Caco-2 (cell line): ENCODE measurements around the gene TKTL2. TPM values are rescaled to one million over a fixed set of nuclear protein-coding genes. Genes with fewer than 3 reads are reported as not detected.
A peak's percentile ranks its signal among the peaks of the same experiment; 100 is the strongest.

Experiments
- BruUV-seq: library from RNA; stranded (reverse); fragments of 400-500 nt; replicated peaks from 2 replicates; lab custom pipeline; 2021; lab: Mats Ljungman, UMichigan
- CTCF ChIA-PET: fragments of 300-600 bp; sonication (Branson Sonifier 250); formaldehyde crosslinking; loops from one replicate; lab custom pipeline; 2022; ENCODE audit warnings: antibody characterized with exemption; lab: Charles Lee
- POLR2A ChIA-PET: fragments of 300-600 bp; sonication (Branson Sonifier 250); formaldehyde crosslinking; loops from one replicate; lab custom pipeline; 2022; ENCODE audit warnings: antibody characterized with exemption; lab: Charles Lee
- DNase-seq, 2 experiments: peaks; one replicate each; pipeline versions ENCODE4 v3.0.0 to v3.0.0-alpha.2; 2020 to 2022
- H3K27me3 ChIP-seq: replicated peaks from 2 replicates; pipeline ENCODE4 v1.6.0; 2011; ENCODE audit warnings: low read length; ENCODE audit not compliant: control insufficient read depth, insufficient read depth
- H3K36me3 ChIP-seq: 2 replicates; pipeline ENCODE4 v1.5.1; 2011; ENCODE audit warnings: low read length; ENCODE audit not compliant: control insufficient read depth, insufficient read depth
- H3K4me1 ChIP-seq: fragments of 250-450 bp; sonication (Bioruptor Pico); 2 replicates; pipeline ENCODE4 v1.5.1; 2020; ENCODE audit warnings: mild to moderate bottlenecking
- H3K4me3 ChIP-seq: 2 replicates; pipeline ENCODE4 v1.5.1; 2011; ENCODE audit warnings: low read depth, mild to moderate bottlenecking, control low read depth, low read length
- H3K9me3 ChIP-seq: fragments of 250-450 bp; sonication (Bioruptor Pico); 2 replicates; pipeline ENCODE4 v1.5.1; 2020; ENCODE audit warnings: mild to moderate bottlenecking, moderate library complexity
- H3K27ac Mint-ChIP-seq: one replicate; pipeline ENCODE4 v1.8.0; 2022; ENCODE audit warnings: mixed read lengths; ENCODE audit not compliant: unreplicated experiment
- H3K27me3 Mint-ChIP-seq: one replicate; pipeline ENCODE4 v1.8.0; 2022; ENCODE audit warnings: mixed read lengths; ENCODE audit not compliant: insufficient read depth, unreplicated experiment
- H3K36me3 Mint-ChIP-seq: one replicate; pipeline ENCODE4 v1.8.0; 2022; ENCODE audit warnings: mild to moderate bottlenecking, mixed read lengths; ENCODE audit not compliant: insufficient read depth, unreplicated experiment
- H3K4me1 Mint-ChIP-seq: one replicate; pipeline ENCODE4 v1.8.0; 2022; ENCODE audit warnings: low read depth, mixed read lengths; ENCODE audit not compliant: unreplicated experiment
- H3K4me3 Mint-ChIP-seq: one replicate; pipeline ENCODE4 v1.8.0; 2022; ENCODE audit warnings: mild to moderate bottlenecking, moderate library complexity, mixed read lengths; ENCODE audit not compliant: unreplicated experiment
- H3K9me3 Mint-ChIP-seq: one replicate; pipeline ENCODE4 v1.8.0; 2022; ENCODE audit warnings: mixed read lengths; ENCODE audit not compliant: unreplicated experiment
- intact Hi-C: fragments of 100-400 bp; cut with micrococcal nuclease; formaldehyde crosslinking; loops from one replicate; pipeline ENCODE4 v1.10.0; 2022; ENCODE audit not compliant: unreplicated experiment
- total RNA-seq: library from RNA; stranded (reverse); gene quantifications from 2 replicates; pipeline ENCODE4 v1.2.3, GENCODE V29; 2022
- TF ChIP-seq, protein P1 (sequence below), 2 experiments: fragments of 200-600 bp in 1 of 2; IDR thresholded peaks; 1 replicate in 1 of 2; 2 replicates in 1 of 2; pipeline versions ENCODE4 v1.5.1 to v1.8.0; 2011 to 2022; ENCODE audit warnings: antibody characterized with exemption in 1 of 2, control low read depth in 1 of 2, inconsistent platforms in 1 of 2, low read depth in 1 of 2, low read length in 1 of 2, mild to moderate bottlenecking in 1 of 2, moderate library complexity in 1 of 2; ENCODE audit not compliant: insufficient read depth in 1 of 2, severe bottlenecking in 1 of 2, unreplicated experiment in 1 of 2

Gene TKTL2
- total RNA-seq, 1 experiment from 2014 or later = not detected

DNA sequence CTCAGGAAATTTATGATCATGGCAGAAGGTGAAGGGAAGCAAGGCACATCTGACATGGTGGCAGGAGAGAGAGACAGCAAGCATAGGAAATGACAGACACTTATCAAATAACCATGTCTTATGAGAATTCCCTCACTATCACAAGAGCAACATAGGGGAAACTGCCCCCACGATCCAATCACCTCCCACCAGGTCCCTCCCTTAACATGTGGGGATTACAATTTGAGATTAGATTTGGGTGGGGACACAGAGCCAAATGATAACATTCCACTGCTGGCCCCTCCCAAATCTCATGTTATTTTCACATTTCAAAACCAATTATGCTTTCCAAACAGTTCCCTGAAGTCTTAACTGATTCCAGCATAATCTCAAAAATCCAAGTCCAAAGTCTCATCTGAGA lies 12.8 kb upstream of the TKTL2 start:
- Mint-ChIP-seq H3K4me3 (no peak overlapping the region), H3K9me3 (no peaks in the 10 kb centered on the region), H3K27me3 (peaks cover 7% of the 10 kb centered on the region), H3K36me3 (no peaks in the 10 kb centered on the region), H3K27ac (no peak overlapping the region), H3K4me1 (no peaks in the 10 kb centered on the region)
- DNase-seq = no peak
- Histone ChIP-seq H3K9me3 (no peaks in the 10 kb centered on the region), H3K4me3 (no peak overlapping the region), H3K36me3 (no peaks in the 10 kb centered on the region), H3K27me3 (no peaks in the 10 kb centered on the region), H3K4me1 (no peaks in the 10 kb centered on the region)
- TF ChIP-seq, protein P1, sequence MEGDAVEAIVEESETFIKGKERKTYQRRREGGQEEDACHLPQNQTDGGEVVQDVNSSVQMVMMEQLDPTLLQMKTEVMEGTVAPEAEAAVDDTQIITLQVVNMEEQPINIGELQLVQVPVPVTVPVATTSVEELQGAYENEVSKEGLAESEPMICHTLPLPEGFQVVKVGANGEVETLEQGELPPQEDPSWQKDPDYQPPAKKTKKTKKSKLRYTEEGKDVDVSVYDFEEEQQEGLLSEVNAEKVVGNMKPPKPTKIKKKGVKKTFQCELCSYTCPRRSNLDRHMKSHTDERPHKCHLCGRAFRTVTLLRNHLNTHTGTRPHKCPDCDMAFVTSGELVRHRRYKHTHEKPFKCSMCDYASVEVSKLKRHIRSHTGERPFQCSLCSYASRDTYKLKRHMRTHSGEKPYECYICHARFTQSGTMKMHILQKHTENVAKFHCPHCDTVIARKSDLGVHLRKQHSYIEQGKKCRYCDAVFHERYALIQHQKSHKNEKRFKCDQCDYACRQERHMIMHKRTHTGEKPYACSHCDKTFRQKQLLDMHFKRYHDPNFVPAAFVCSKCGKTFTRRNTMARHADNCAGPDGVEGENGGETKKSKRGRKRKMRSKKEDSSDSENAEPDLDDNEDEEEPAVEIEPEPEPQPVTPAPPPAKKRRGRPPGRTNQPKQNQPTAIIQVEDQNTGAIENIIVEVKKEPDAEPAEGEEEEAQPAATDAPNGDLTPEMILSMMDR (IDR thresholded peaks at IDR 0.05; ENCODE audit: insufficient read depth in 1 of 2, low read depth in 1 of 2, low read length in 1 of 2, severe bottlenecking in 1 of 2, unreplicated experiment in 1 of 2) = no peak
- ChIA-PET CTCF (interaction anchor here (1.2 kb wide), 1 partner anchor 57 kb away, joined by 3 read pairs; no protein-coding TSS in a partner anchor), POLR2A (no interaction called here)
- no TSS peak for BruUV-seq
- intact Hi-C loops = loop anchor here (5.0 kb wide), 1 partner anchor 526 kb away; no protein-coding TSS in a partner anchor

DNA sequence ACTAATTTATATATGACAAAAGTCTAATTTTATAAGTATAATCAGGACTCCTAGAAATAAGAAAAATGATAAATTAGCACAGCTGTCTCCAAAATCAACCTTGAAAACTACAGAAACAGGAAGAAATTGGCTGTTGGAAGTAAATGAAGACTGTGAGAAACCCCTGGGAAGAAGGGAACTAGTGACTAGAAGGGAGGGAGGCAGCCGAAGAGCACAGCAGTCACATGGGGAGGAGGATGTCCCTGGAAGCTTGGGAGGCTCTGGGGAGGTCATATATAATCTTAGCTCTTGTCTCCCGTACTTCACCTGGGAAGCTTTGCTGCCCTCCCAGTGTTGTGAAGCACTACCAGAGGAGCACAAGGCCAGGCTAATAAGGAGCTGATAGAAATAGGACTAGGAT lies 12.0 kb upstream of the TKTL2 start:
- H3K4me3 Mint-ChIP-seq = no peak overlapping the region
- Histone ChIP-seq H3K27me3 (no peaks in the 10 kb centered on the region), H3K4me1 (no peaks in the 10 kb centered on the region), H3K36me3 (no peaks in the 10 kb centered on the region), H3K9me3 (no peaks in the 10 kb centered on the region), H3K4me3 (no peak overlapping the region)
- no peaks in the 10 kb centered on the region for H3K4me1 Mint-ChIP-seq
- TF ChIP-seq, protein P1 (IDR thresholded peaks at IDR 0.05; ENCODE audit: insufficient read depth in 1 of 2, low read depth in 1 of 2, low read length in 1 of 2, severe bottlenecking in 1 of 2, unreplicated experiment in 1 of 2) = no peak
- POLR2A ChIA-PET = no interaction called here
- DNase-seq = no peak
- intact Hi-C loops = loop anchor here (2.0 to 5.0 kb wide), 2 partner anchors 195 to 527 kb away; no protein-coding TSS in a partner anchor
- H3K27ac Mint-ChIP-seq = no peak overlapping the region
- no TSS peak for BruUV-seq
- CTCF ChIA-PET = interaction anchor here (1.2 kb wide), 1 partner anchor 57 kb away, joined by 3 read pairs; no protein-coding TSS in a partner anchor
- peaks cover 6% of the 10 kb centered on the region for H3K27me3 Mint-ChIP-seq
- H3K36me3 Mint-ChIP-seq = no peaks in the 10 kb centered on the region
- no peaks in the 10 kb centered on the region for H3K9me3 Mint-ChIP-seq

DNA sequence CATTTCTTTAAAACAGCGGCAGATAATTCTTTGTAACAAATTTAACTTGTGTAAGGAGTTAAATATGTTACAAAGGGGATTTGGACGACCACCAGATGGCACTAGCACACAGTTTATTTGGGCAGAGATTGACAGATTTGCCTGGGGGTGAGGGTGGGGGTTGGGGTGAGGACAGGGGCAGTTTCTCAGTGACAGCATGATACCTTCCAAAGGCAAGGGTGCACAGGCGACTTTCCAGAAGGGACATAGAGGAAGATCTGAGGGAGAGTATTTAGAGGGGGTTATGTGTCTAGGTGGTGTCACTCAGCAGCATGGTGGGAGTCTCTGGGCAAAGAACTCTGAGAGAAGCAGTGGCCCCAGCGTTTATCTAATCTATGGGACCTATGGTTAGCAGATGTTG lies 11.4 kb upstream of the TKTL2 start:
- Mint-ChIP-seq H3K9me3 (no peaks in the 10 kb centered on the region), H3K36me3 (no peaks in the 10 kb centered on the region), H3K27me3 (peaks cover 4% of the 10 kb centered on the region), H3K27ac (no peak overlapping the region), H3K4me3 (no peak overlapping the region), H3K4me1 (no peaks in the 10 kb centered on the region)
- Histone ChIP-seq H3K4me1 (no peaks in the 10 kb centered on the region), H3K9me3 (no peaks in the 10 kb centered on the region), H3K4me3 (no peak overlapping the region), H3K36me3 (no peaks in the 10 kb centered on the region), H3K27me3 (no peaks in the 10 kb centered on the region)
- intact Hi-C loops = loop anchor here (1.0 to 5.0 kb wide), 5 partner anchors 59 to 988 kb away; no protein-coding TSS in a partner anchor
- TF ChIP-seq, protein P1 (IDR thresholded peaks at IDR 0.05; ENCODE audit: insufficient read depth in 1 of 2, low read depth in 1 of 2, low read length in 1 of 2, severe bottlenecking in 1 of 2, unreplicated experiment in 1 of 2) = peak; percentile 58 to 63
- CTCF ChIA-PET = no interaction called here
- no TSS peak for BruUV-seq
- DNase-seq = peak; percentile 59 to 60
- POLR2A ChIA-PET = no interaction called here
